Activated naive CD8-positive, alpha-beta T cell treated with anti-CD3 and anti-CD28 coated beads, Interleukin-2, amount 50 U/mL, for 16 hours (primary cell): ENCODE data around the gene UBA5.

ENCODE experiments used
- DNase-seq: peaks from one replicate; pipeline ENCODE4 v3.0.0-alpha.2; 2020; ENCODE audit warnings: low read depth, low spot score

The UBA5 gene

DNA sequence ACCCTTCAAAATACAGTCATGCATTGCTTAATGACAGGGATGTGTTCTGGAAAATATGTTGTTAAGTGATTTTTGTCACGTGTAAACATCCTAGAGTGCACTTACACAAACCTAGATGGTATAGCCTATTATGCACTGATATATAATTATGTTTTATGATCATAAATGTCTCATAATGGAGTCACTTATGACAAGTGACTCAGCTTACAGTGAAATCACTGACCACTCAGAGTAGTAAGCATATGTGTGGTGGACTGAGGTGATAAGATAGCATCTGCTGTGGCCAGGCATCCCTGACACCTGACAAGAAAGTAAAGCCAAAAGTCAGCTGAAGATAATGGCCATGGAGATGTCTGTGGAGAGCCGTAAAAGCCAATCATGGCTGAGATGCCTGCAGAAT lies 5.9 kb upstream of the UBA5 start:
- no peak for DNase-seq

DNA sequence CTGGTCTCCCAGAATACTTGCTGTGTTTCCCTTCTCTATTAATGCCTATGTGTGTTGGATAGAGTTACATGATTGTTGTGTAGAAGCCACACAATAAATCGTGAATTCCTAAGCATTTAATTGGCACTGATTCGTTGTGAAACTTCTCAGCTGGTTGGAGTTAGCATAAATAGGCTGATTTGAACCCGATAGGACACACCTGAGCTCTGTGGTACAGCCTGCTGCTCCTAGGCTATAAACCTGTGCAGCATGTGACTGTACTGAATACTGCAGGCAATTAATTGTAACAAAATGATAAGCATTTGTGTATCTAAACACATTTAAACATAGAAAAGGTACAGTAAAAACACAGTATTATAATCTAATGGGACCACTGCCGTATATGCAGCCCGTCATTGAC lies 5.4 kb upstream of the UBA5 start:
- no peak for DNase-seq

DNA sequence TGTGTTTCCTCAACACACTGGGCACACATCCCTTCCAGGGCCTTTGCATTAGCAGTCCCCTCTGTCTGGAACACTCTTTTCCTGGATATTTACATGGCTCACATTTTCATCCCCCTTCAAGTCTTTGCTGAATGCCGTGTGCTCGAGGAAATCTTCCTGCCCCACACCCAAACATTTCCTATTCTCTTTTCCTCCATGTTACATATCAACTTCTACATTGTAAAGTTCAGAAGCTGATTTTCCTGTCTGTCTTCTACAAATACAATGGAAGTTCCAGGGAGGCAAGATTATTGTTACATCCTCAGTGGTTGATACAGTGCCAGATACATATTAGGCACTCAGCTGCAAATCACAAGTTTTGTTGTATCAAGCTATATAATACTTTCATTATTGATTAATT lies 4.7 kb upstream of the UBA5 start:
- DNase-seq, result no peak

DNA sequence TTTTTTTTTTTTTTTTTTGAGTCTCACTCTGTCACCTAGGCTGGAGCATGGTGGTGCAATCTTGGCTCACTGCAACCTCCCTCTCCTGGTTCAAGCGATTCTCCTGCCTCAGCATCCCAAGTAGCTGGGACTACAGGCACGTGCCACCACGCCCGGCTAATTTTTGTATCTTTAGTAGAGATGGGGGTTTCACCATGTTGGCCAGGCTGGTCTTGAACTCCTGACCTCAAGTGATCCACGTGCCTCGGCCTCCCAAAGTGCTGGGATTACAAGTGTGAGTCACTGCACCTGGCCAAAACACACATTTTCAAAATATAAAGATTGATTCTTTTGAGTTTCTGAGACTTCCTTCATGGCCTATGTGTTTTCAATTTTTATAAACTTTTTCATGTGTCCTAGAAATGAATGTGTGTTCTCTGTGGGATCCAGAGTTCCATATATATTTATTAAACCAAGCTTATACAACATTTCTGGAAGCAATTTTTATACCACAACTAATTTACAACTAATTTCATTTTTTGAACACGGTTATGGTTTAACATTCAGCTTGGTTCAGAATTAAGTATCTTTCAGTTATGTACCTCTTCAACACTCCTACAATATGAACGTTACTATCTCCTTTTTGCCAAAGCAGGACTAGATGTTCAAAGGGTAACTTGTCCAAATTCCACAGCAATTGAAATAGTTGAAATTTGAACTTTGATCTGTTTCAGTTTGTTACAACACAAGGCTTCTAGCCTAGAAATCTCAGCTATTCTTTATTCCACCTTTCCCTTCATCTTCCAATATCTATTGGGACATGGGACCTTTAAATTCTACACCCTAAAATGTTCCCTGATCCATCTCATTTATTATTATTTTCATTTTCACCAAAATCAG lies 2.0 kb upstream of the UBA5 start:
- DNase-seq, result no peak

DNA sequence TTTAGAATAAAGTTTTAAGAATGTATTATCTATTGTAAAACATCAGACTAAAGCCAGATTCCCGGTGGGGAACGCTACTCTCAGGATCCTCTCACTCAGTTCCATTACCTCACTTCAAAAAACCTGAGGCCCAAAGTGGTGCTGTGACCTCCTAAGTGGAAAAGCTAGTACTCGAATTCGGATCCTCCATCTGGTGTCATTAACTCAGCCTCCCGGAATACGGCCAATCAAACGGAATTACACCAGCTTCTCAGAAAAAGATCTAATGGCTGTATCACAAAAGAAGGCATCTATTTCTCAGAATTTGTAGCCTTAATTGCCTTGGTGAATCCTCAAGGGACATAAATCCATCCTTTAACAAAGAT lies 1.1 kb upstream of the UBA5 start:
- no peak for DNase-seq

DNA sequence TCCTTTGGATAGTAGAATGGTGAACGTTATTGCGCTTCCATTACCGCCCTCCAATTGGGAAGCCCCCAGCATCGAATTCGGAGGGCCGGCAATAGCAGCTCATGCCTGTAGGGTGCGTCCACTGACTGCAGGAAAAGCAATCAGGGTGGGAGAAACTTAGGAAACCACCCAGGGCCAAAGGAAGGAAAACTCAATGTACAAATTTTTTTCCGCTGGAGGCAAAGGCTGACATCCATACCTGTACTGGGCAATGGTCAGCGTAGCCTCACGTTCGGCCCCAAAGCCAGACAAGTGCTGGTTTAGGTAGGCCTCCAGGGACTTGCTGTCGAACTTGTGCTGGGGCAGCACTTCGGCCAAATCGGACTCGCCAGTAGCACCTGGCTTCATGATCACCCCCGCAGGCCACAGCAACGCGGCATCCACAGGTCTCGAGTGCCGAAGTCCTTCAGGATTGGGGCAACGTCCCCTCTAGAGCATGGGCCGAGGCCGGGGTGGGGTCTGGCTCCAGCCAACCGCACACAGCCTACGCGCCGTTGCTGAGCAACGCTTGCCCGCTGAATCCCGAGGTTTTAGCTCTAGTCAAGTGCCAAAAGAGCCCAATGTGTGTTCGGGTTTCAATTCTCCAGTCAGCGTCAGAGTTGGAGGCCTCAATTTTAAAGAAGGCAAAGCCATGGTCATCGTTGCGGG lies 621 bp upstream of the UBA5 start, which contains the start of gene ACAD11:
Gene ACAD11, minus strand, starts transcription at position 445 of the 687 bp plus-strand sequence. Its CDS starts 58 bp downstream, at position 387.
- DNase-seq, result no peak

DNA sequence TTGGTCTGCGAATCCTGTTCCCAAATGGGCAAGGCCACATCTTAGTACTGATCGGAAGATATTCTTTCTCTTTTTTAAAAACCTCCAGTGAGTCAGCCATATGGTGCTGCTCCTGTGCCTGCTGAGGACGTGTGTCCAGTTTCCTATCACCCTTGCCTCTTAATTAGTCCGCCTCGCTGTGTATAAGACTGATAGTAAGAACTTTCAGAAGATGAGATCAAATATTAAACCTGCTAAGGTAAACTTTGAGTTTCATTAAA lies 612 bp downstream of the UBA5 start:
- DNase-seq, result no peak

DNA sequence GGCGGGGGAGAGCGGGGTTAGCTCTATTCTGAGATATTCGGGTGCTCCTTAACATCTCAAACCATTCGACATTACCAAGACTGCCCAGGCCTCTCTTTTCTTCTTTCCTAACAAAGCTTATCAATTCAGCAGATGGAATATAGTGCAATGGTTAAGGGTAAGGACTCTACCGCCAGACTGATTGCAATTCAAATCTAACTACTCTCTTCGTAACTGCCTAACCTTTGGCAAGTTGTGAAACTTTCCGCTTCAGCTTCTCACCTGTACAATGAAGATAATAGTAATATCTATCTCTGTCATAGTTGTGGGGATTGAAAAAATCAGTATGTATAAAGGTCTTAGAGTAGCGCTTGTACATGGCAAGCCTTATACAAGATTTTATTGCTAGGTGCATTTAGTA lies 972 bp downstream of the UBA5 start:
- no peak for DNase-seq

DNA sequence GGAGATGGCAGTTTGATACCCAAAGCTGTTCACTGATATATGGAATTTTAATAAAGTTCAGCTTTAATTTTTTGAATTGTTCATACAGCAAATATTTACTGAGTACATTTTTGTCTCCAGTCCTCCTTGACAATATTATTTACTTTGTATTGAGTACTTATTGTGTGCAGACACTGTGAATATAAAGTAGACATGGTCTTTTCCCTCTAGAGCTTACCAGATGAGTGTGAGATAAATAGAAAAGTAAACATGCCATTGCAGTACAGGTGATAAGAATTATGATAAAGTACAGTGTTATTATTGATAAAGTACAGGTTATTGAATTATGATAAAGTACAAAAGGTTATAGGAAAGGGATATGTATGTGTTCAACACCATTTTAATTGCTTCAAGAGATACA lies 2.1 kb downstream of the UBA5 start:
- DNase-seq, result no peak

DNA sequence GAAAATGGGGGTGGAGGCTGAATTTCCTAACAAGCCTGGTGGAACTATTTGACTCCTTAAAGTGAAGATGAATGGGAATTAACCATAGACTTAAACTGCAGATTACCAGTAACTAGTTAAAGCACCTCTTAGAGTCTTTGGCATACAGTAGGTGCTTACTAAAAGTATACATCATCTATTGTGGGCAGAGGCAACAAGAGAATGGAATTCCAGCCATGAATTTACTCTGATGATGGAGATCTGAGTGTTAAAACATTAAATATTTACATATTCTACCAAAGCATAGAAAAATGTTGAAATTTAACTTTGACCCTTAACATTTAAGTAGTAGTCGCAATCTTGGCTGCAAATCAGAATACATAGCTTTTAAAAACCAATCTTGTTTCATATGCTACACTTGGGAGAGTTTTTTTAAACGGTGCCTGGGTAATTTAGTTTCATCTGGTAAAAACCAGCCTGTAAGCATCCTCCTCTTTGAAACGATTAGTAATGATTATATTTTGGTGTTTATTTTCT lies 5.2 kb downstream of the UBA5 start:
- DNase-seq, result no peak

DNA sequence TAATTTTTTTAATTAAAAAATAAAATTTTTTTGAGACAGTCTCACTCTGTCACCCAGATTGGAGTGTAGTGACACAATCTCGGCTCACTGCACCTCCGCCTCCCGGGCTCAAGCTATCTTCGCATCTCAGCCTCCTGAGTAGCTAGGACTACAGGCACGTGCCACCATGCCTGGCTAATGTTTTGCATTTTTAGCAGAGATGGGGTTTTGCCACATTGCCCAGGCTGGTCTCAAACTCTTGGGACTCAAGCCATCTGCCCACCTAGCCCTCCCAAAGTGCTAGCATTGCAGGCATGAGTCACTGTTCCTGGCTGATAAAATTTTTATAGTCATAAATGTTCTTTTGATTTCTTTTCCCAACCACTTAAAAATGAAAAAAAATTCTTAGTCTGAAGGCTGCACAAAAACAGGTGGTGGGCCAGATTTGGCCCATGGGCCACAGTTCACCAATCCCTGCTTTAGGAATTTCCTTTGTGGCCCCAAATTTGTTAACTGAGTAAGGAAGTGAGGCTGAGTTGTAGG lies 9.2 kb downstream of the UBA5 start:
- DNase-seq, result no peak

DNA sequence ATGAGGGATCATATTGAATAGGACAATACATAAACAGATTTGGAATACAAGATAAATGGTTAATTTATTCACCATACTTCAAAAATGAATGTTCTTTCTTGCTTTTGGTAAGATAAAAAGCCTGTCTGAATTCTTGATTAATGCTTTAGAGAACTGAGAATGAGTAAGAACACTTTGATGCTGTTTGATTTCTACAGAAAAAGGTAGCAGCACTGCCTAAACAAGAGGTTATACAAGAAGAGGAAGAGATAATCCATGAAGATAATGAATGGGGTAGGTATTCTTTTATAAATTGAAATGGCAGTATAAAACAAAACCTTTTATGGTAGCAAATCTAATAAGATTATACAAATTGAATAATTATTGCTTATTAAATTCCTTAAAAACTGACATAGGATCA lies 15.3 kb downstream of the UBA5 start:
- no peak for DNase-seq

DNA sequence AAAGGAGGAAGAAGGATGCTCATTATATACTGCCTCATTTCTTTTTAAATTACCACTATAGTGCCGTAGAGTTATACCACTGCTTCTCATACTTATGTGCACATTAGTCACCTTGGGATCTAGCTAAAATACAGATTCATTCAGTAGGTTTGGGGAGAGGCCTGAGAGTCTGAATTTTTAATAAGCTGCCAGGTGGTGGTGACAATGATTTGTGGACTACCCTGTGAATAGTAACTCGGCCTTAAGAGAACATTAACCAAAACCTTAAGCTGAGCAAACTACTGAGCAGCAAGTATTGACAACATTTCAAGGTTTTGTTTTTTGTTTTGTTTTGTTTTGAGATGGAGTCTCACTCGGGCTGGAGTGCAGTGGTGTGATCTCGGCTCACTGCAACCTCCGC lies 19.8 kb downstream of the UBA5 start:
- no peak for DNase-seq

DNA sequence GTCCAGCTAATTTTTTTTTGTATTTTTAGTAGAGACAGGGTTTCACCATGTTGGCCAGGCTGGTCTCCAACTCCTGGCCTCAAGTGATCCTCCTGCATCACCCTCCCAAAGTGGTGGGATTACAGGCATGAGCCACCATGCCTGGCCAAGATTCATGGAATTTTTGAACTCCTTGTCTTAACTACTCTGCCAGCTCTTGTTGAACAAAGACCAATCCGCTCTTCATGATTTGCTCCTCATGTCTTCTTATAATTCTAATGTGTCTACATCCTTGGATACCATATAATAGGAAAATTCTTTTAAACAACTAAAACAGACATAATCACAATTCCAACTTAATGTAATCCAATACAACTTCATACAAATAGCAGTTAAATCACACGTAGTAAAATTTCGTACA lies 21.3 kb downstream of the UBA5 start:
- DNase-seq, result no peak

DNA sequence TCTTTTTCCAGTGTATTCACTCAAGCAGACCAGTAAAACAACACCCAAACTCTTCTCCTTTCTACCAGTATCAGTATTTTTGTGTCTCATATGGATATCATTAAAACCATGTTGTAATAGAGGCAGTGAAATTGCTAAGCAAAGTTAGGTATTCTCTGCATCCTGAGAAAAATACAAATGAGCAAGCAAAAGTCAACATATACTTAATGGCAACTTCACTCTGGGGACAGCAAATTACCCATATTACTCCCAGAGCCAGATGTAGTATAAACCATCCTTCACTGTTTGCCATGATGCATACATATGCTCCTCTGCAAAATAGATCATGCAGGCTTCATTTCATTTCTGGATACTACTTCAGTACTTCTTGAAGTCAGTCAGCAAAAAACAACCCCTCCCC lies 22.1 kb downstream of the UBA5 start:
- DNase-seq, result no peak

DNA sequence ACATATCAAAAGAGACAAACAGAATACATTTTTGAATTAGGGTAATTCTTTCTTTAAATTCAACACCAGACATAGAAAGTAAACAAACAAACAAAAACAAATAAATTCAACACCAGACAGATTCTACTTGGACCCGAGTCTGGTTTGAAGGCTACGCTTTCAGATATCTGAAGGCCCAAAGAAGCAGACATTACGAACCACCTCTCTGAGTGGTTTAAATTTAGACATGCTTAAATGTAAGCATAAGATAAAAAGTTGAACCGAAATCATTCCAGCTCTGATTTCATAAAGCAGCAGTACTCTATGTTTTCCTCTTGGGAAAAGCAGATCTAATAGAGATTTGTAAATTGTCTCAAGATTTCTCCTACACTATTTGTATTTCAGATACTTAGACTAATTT lies 29.9 kb downstream of the UBA5 start:
- DNase-seq, result no peak

DNA sequence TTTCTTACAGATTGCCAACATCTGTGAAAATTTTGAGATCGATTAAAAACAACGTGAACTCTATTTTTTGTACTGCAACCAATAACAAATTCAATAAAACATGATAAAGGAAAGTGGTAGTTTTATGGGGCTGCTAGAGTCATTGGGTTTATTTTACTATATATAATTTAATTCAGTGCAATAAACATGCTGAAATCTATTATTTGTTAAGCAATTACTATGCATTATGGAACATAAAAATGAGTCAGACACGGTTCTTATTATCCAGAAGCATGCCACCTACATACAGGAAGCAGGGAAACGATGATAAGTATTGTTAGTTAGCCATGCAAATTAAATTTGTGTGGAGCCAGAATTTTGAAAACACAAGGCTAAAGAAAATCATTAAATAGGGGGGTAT lies 34.9 kb downstream of the UBA5 start:
- DNase-seq, result no peak

DNA sequence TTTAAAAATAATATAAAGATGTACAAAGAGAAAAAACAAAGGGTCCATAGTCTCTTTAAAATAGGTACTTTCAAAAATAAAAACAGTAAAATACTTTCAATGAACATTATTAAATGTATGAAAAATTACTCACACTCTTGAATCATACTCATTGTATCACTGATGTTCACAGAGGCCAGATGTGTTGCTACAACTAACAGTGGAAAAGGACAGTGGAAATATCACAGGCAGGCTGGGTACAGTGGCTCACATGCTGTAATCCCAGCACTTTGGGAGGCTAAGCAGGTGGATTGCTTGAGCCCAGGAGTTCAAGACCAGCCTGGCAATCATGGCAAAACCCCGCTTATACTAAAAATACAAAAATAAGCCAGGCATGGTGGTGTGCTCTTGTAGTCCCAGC lies 35.3 kb downstream of the UBA5 start:
- no peak for DNase-seq

DNA sequence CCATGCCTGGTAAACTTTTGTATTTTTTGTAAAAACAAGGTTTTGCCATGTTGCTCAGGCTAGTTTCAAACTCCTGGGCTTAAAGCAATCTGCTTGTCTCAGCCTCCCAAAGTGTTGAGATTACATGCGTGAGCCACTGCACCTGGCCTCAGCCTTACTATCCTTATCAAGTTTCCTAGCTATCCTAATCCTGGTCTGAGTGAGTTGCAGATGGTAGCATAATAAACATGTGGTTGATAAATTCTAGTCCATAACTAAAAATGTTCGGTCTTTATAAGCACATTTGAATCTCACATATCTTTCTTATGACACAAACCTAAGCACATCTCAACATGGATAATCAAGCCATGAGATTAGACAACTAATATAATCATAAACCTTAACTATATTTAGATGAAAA lies 43.6 kb downstream of the UBA5 start:
- no peak for DNase-seq

DNA sequence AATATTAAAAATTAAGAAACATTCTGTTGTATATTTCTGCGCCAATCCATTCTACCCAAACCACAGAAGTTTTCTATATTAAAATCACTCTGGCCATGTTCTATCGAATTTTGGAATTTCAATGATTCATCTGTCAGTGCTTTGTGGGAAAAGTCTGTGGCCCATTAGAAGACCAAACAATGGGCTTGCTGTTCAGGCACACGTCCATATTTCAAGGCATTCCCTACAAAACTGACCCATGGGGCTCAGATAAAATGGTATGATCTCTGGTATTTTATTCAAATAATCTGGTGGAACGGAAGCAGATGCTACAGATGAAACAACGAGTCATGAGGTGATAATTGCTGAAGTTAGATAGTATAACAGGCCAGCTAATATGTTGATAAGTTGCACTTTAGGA lies 49.6 kb downstream of the UBA5 start:
- DNase-seq, result no peak

DNA sequence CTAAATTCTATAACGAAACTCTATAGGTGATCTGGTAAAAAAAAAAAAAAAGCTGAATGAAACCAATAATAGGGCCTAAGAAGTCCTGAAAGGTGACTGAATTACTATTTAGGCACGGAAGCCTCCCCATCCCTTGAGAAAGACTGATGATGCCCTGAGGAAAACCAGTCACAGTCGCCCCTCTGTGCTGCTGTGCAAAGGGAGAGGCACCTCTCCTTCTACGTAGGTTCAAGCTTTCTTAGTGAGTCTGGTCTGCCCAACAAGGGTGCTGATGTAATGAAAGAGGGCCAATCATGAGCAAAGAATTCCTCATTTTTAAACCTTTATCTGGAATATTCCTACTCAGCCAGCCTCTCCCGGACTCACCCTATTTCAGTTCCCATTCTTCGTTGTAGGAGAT lies 50.2 kb downstream of the UBA5 start:
- no peak for DNase-seq

DNA sequence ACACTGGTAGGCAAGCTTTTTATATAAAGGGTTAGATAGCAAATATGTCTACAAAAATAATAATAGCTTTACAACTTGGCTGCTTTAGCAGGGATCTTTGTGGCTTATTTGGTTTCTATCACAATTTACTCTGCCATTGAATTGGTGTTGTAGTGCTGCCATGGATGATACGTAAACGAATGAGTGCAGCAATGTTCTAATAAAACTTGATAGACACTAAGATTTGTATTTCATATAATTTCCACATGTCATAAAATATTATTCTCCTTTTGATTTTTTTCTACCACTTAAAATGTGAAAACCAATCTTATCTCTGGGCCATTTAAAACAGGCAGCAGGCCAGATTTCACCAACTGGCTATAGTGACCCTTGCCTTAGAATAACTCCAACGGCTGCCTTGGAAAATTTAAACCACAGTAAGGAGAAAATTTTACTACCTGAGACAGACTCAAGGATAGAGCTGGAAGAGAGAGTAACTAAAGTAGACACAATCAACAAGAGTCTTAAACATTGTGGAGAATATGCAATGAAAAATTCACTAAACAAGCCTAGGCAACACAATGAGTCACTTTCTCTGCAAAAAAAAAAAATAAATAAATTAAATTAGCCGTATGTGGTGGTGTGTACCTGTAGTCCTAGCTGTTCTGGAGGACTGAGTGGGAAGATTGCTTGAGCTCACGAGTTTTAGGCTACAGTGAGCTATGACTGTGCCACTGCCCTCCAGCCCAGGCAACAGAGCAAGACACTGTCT lies 54.0 kb downstream of the UBA5 start:
- no peak for DNase-seq
